Vagina (tissue), 2 donors: Measurements from ENCODE around the gene P3H4.

Experiments
- POLR2A ChIP-seq, 2 donors: fragments of 450-650 bp; IDR thresholded peaks; one replicate each; pipeline ENCODE4 v1.6.1; 2017; ENCODE audit warnings: antibody characterized with exemption in 2 of 2, mild to moderate bottlenecking in 2 of 2, moderate library complexity in 2 of 2
- POLR2AphosphoS5 ChIP-seq, 2 donors: sonication (generic); formaldehyde crosslinking; IDR thresholded peaks; one replicate each; pipeline ENCODE4 v1.9.0; 2017; ENCODE audit warnings: antibody characterized with exemption in 2 of 2, mild to moderate bottlenecking in 2 of 2, low read depth in 1 of 2; ENCODE audit not compliant: insufficient read depth in 1 of 2
- TF ChIP-seq, protein P1 (sequence below), 3 experiments: fragments of 450-650 bp in 2 of 3; fragments of 200-600 bp in 1 of 3; sonication (generic) in 1 of 3; IDR thresholded peaks; one replicate each; pipeline ENCODE4 v1.5.1; 2017 to 2019; ENCODE audit warnings: antibody characterized with exemption in 3 of 3, mild to moderate bottlenecking in 2 of 3, moderate library complexity in 2 of 3

DNA sequence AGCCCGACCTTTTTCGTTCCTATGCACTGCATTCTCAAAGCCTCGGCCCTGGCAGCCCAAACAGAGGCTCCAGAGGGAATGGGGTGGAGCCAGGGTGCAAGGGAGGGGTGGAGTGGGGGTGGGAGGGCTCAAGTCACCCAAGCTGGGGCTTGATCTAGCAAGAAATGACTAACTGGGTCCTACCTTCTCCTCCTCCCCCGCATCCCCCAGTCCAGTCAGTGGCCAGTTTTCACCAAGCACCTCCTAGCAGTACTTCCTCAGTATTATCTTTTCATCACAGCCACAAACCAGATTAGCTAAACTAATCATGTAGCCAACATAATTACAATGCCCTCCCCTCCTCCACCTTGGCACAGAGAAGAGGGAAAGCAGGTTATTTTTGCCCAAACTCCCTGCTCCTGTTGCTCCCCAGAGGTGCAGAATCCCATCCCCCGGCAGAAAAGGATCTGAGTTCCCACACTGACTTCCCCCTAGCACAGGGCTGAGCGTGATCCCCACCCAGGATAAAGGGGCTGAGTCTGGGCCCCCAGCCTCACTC lies 27.5 kb downstream of the P3H4 start:
- TF ChIP-seq POLR2A (IDR thresholded peaks at IDR 0.05) (no peak), POLR2AphosphoS5 (IDR thresholded peaks at IDR 0.05; ENCODE audit: insufficient read depth in 1 of 2, low read depth in 1 of 2) (no peak)
- TF ChIP-seq, protein P1, sequence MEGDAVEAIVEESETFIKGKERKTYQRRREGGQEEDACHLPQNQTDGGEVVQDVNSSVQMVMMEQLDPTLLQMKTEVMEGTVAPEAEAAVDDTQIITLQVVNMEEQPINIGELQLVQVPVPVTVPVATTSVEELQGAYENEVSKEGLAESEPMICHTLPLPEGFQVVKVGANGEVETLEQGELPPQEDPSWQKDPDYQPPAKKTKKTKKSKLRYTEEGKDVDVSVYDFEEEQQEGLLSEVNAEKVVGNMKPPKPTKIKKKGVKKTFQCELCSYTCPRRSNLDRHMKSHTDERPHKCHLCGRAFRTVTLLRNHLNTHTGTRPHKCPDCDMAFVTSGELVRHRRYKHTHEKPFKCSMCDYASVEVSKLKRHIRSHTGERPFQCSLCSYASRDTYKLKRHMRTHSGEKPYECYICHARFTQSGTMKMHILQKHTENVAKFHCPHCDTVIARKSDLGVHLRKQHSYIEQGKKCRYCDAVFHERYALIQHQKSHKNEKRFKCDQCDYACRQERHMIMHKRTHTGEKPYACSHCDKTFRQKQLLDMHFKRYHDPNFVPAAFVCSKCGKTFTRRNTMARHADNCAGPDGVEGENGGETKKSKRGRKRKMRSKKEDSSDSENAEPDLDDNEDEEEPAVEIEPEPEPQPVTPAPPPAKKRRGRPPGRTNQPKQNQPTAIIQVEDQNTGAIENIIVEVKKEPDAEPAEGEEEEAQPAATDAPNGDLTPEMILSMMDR (IDR thresholded peaks at IDR 0.05): no peak
